ENCODE results near the gene RBM43.
"Not testable (repeated sequence)": the region's sequence is repeated elsewhere in the genome, so short reads cannot be mapped to it uniquely, and the experiment has no call there.

RBM43 gene

DNA sequence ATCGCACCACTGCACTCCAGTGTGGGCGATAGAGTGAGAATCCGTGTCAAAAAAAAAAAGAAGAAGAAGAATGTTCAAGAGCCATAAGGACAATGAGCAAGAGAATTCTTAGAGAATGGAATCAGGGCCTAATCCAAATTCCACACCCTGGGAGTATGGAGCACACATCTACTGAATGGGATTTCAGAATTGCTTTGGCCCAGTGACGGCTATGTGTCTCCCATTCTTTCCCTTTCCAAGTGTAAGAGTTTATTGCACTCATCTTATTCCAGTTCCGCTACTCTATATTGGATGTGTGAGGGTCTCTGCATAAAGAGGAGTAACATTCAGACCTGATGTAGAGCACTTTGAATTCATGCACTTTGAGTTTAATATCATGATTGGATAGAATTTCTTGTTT lies 5.9 kb upstream of the RBM43 start:
- no peak for DNase-seq

GRCh38 chr2:151265991-151266390 lies 4.3 kb upstream of the RBM43 start:
- no peak for DNase-seq

GRCh38 chr2:151264157-151264825 lies 2.6 kb upstream of the RBM43 start:
- no peak for DNase-seq

DNA sequence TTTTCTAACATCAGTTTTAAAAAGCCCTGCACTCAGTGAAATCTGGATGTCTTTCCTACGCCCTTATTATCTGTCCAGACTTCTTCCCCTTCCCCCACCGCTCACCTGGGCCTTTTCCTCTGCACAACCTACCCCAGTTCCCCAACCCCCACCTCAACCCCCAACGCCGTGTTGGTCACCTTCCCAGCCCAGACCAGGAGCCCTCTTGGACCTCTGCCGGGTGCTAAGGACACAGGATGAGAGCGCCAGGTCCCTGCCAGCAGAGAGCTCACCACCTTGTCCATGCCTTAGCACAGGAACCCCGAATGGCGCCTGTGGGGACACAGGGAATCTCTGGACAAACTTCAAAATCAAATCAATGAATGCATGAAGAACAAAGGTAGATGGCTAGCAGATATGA lies 966 bp upstream of the RBM43 start:
- no peak for DNase-seq

GRCh38 chr2:151261977-151262291 lies 271 bp upstream of the RBM43 start:
- DNase-seq: no peak

GRCh38 chr2:151260573-151261230 lies 961 bp downstream of the RBM43 start:
- no peak for DNase-seq

DNA sequence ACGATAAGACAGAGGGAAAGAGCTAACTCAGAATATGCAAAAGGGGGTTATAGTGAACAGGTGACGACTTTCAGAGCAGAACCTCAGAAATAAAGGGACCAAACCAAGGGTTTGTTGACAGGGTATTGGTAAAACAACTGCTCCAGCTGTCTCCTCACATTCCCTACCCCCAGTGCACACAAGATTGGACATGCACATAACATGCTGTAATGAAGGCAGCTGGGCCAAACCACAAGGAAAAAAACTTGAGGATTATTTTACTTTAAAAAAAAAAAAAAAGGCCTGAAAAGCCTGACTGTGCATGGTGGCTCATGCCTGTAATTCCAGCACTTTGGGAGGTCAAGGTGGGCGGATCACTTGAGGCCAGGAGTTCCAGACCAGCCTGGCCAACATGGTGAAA lies 3.5 kb downstream of the RBM43 start:
- no peak for DNase-seq

GRCh38 chr2:151252646-151253045 lies 9.0 kb downstream of the RBM43 start:
- no peak for DNase-seq

DNA sequence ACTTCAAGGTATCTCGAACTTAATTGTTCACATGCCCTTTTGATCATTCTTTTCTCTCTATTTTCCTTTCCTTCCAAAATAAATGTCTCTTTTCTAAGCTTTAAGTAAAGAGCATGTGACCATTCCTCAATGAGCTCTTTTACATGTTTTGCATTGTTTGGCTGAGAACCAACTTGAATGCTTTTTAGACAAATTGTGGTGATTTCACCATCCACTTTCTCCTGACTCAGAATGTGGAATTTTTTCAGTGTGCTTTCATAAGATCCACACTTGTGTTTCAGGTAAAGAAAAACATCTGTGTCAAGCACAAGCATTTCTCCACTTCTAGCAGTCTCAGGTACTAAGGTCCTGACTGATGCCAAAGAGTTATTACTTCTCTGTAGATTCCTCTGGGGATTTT lies 10.7 kb downstream of the RBM43 start:
- DNase-seq: no peak

GRCh38 chr2:151247432-151247831 lies 14.2 kb downstream of the RBM43 start:
- no peak for DNase-seq

- no peak for DNase-seq
Measured at GRCh38 chr2:151246152-151246551, 15.5 kb downstream of the RBM43 start.

- no peak for DNase-seq
Measured at GRCh38 chr2:151243468-151243867, 18.2 kb downstream of the RBM43 start.

GRCh38 chr2:151241224-151241623 lies 20.4 kb downstream of the RBM43 start:
- no peak for DNase-seq

DNA sequence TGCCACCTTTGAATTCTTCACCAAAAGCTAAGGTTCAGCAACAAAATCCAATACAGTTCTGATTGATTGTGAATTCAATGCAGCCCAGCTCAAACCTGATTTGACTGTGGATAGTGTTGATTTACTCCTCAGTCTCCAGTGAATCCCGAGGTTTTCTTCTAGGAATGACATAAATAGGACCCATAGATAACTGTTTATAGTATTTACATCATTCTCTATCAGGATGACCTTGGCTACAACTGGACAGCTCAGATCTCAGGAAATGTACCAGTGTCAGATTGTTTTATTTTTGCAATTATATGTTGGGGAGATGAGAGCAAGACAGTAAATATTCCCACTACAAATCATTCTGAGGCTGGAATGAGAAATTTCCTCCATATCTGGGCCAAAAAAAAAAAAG lies 21.2 kb downstream of the RBM43 start:
- DNase-seq: no peak

- DNase-seq: no peak
Measured at GRCh38 chr2:151239624-151240023, 22.0 kb downstream of the RBM43 start.

DNA sequence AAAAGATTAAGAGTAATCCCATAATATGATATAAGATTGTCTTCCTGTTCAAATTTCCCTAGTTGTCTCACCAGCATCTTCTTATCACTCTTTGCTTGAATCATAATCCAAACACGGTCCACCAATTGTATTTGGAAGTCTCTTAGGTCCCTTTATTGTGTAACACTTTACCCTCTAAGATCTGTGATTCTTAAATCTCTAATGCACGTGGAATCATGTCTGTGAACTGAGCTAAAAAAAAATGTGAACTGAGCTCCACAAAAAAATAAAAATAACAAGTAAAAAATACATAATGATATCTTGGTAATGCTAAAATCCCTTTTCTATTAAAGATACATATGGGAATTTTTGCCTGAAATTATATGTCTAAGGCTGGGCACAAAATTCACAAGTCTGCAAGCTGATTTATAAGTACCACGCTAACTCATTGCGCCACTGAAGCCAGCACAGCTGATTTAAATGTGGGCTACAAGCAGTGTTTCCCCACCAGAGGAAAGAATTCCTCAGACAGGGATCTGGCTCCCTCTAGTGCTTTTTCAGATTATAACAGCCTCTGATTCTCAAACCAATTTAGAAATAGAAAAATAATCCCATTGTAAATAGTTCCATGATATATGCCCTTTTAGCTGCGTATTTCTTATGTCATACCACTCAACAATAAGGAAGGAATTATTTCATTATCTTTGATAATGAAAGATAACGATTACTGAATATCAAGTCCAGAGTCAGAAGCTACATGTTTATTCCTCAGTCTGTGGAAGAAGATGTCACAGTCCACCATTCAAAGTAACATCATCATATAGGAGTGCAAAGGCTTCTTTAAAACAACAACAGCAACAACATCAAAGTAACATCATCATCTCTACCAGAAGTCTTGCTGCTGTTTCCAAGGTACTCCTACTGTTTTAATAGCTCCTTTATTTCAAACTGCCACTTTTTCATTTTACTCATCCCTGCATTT lies 22.9 kb downstream of the RBM43 start:
- peak; percentile 71 for DNase-seq

DNA sequence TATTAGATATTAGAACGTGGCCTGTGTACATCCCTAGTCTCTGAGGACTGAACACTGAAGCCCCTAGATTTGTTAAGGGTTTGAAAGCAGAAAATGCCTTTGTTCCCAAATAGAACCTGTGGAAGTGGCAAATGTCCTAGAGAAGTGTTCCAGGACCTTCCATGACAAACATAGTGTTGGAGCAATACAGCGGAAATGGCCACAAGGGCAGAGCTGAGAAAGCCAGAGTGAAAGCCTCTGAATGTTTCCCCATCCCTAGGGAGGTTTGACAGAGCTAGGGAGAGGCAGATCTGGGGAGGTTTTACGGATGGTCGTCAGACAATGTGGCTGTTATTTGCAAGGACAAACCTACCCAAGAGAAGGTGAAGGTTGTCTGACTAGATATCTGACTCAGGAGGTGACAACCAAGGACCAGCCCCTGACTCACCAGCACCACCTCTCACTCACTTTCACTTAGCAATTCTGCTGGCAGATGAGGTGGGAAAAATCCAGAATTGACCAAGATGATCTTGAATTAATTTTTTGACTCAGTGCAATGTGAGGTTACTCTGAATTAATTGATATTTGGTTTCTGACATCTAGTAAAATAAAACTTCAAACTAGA lies 24.1 kb downstream of the RBM43 start:
- DNase-seq: peak; percentile 22

GRCh38 chr2:151233760-151234159 lies 27.9 kb downstream of the RBM43 start:
- not testable (repeated sequence) for DNase-seq

DNA sequence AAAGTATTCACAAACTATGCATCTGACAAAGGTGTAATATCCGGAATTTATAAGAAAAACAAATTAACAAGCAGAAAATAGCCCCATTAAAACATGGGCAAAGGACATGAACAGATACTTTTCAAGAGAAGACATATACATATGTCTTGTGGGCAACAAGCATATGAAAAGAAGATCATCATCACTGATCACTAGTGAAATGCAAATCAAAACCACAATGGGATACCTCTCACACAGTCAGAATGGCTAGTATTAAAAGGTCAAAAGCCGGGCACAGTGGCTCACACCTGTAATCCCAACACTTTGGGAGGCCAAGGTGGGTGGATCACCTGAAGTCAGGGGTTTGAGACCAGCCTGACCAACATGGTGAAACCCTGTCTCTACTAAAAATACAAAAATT lies 28.4 kb downstream of the RBM43 start:
- not testable (repeated sequence) for DNase-seq

DNA sequence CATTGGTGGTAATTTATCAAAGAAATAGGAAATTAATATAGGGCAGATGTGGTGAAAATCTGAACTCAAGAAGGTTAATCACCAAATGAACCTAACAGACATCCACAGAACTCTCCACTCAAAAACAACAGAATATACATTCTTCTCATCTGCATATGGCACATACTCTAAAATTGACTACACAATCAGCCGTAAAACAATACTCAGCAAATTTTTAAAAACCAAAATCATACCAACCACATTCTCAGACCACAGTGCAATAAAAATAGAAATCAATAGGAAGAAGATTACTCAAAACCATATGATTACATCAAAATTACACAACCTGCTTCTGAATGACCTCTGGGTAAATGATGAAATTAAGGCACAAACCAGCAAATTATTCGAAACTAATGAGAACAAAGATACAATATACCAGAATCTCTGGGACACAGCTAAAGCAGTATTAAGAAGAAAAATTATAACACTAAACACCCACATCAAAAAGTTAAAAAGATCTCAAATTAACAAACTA lies 31.0 kb downstream of the RBM43 start:
- no peak for DNase-seq

DNA sequence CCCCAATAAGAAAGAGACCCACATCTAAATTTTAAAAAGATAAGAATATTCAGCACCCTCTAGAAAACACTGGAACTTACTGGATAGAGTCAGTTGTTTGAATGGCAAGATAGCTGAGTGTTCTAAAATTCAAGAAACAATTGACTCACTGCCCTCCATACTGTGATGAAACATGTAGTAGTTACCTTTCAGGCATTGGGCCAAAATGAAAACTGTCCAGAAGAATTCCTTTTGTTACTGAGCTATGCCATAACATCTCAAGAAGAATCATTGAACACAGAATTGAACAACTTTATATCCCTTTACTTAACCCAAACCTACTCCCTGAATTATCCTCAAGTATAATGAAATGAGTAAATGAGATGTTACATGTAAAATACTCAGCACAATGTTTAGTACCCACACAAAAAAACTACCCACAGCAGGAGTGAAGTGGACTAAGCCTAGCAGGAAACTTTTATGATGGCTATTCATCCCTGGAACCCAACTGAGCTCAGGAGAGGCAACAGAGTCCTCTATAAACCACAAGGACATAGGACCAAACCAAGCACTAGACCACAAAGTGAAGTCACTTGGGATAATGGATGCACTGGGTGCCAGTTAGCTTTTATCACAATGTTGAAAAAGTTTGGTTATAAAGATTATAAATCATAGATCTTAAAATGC lies 32.7 kb downstream of the RBM43 start:
- DNase-seq: no peak

GRCh38 chr2:151217343-151217742 lies 44.3 kb downstream of the RBM43 start:
- DNase-seq: no peak

GRCh38 chr2:151207100-151207499 lies 54.6 kb downstream of the RBM43 start:
- no peak for DNase-seq
